ENCODE data around the gene MAP1LC3A. TPM values are rescaled to one million over a fixed set of nuclear protein-coding genes. Genes with fewer than 3 reads are reported as not detected.
A peak's percentile ranks its signal among the peaks of the same experiment; 100 is the strongest.

The MAP1LC3A gene
- total RNA-seq, 1 experiment from 2014 or later, result 59.8 TPM

- peak; percentile 50 for DNase-seq (ENCODE audit: low read depth)
Observed at GRCh38 chr20:34549291-34549928, 9.1 kb upstream of the MAP1LC3A start.

DNA sequence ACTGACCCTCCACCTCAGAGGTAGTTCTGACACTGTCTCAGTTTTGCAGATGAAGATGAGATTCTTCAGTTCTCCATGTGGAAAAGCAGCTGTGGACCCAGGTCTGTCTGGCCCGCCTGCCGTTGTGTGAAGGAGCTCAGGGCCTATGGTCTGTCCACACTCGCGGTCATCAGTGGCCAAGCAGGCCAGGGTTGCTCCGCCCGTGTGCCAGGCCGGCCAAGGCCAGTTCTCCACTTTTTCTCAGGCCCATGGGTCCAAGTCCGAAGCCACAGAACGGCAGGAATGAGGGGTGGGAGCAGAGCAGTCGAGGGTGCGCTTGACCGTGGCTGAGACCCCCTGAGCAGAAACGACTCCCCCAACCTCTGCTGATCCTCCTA lies 8.6 kb upstream of the MAP1LC3A start:
- no peak for DNase-seq (ENCODE audit: low read depth)

DNA sequence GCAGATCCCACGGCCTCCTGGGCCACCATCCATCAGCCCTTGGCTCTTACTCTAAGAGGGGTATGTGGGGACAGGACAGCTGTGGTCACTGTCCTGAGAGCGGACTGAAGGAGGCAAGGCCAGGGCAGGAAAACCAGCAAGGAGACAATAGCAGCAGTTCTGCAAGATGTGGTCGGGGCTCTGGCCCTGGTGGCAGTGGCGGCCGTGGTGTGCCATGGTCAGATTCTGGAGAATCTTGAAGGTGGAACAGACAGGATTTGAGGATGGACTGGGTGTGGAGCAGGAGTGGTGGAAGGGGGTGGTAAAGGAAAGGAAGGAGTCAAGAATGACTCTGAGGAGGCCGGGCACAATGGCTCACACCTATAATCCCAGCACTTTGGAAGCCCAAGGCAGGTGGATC lies 5.9 kb upstream of the MAP1LC3A start:
- no peak for DNase-seq (ENCODE audit: low read depth)

DNA sequence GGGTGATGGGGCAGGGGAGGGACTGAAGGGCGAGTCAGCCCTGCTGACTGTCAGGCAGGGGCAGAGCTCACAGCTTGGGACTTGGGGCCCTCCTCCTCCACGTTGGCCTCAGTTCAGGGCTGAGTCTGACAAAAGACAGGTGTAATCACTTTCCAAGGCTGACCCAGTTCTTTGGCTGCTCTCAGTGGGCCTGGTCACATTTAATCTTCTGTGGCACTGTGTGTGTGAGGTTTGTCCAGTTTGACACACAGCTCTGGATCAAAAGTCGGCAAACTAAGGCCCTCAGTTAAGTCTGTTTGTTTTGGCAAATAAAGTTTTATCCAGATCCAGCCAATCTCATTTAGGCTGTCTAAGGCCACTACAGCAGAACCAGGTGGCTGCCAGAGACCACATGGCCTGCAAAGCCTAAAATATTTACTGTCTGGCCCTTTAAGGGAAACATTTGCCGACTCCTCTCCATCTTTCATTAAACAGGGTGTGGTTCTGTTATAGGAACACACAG lies 5.1 kb upstream of the MAP1LC3A start:
- no peak for DNase-seq (ENCODE audit: low read depth)

DNA sequence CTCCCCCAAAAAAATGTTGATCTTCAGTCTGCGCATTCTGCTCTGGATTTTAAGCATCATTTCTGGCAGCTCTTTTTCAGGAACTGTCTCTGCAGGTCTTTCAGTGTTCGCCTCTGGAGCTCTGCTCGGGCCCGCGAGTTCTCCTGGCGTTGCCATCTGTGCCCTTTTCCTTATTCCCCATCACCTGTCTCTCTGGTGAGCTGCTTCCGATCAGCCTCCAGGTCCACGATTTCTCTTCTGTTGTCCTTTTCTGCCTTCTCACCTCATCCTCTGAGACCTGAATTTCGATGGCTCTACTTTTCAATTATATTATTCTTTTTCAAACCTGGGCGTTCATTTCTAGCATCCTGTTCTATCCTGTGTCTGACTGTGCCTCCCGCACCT lies 590 bp upstream of the MAP1LC3A start:
- DNase-seq (ENCODE audit: low read depth), result no peak

- DNase-seq (ENCODE audit: low read depth), result no peak
Observed at GRCh38 chr20:34559311-34560140, 1.0 kb downstream of the MAP1LC3A start.

DNA sequence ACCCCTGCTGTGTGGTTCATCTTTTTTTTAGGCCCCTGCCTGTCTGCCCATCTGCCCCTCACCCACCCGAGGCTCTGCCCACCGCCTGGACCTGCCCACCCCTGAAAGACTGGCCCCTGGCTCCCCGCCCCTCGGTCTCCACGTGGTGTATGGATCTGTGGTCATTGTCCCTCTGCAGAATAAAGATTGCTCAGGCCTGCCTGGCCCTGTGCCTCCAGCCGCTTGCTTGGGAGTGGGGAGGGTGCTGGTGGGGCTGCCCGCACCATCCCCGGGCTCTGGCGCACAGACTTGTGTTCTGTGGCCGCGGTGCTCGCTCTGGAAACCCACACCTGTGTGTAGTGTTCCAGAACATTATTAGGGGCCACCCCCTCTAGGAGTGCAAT lies 1.6 kb downstream of the MAP1LC3A start:
- DNase-seq (ENCODE audit: low read depth), result no peak

DNA sequence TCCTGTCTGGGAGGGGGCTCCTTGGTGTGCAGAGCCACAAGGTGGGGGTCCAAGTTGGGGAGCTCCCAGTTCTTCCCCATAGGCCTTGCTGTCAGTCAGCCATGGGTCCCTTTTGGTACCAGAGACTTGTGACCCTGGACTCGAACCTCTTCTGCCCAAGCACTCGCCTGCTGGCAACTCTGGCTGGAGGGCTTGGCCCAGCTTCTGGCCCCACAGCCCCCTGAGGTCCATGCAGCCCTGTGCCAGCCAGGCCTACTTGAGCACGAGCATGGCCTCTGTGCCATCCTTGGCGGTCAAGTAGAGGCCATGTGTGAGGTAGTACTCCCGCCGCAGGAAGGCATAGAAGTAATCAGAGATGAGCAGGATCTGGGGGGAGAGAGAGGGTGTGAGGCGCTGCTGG lies 2.1 kb downstream of the MAP1LC3A start:
- DNase-seq (ENCODE audit: low read depth), result no peak

DNA sequence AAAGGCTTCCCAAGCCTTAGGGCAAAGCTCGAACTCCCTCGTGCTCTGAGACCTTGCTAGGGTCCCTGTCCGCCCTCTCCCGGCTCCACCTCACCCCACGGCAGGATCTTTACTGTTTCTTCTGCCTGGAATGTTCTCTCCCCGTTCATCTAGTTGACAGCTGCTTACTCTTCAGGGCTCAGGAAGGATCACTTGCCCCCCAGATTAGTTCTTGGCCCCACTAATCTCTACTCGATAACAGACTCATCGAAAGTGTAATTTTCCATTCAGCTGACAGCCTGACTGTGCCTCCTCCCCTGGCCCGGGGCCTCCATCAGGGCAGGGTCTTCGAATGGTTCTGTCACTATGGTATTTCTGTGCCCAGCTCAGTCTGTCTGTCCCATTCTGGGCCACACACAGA lies 3.1 kb downstream of the MAP1LC3A start:
- no peak for DNase-seq (ENCODE audit: low read depth)

DNA sequence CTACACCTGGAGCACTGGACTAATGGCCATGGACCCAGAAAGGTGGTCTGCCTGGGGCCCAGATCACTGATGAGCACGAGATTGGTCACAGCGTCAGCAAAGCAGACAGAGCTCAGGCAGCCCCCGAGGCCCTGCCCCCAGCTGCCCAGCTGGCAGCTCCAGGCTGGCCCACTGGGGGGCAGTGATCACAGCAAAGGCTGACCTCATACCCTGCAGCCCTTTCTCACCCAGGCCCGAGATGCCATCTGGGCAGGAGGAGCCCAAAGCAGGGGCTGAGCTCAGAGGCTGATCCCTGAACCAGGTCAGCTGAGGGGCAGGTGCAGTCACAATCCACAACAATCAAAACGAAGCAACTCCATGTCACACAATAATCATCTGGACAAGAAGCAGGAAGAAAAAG lies 4.1 kb downstream of the MAP1LC3A start:
- peak; percentile 30 for DNase-seq (ENCODE audit: low read depth)

DNA sequence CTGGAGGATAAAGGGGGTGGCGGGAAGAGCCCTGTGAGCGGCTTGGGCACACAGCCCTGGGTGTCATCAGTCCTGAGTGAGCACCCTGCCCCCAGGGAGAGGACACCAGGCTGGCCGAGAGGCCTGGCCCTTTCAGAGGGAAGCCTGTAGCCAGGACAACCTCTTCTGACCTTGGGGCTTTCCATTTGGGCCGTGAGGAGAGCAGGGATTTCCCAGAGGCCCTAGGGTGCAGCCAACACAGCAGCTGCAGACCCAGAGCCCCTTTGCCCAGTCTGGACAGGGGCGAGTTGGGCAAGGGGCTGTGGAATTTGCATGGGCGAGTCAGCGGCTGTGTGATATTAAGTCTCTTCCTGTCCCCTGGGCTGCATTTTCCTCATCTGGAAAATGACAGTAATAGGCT lies 6.3 kb downstream of the MAP1LC3A start:
- no peak for DNase-seq (ENCODE audit: low read depth)

GRCh38 chr20:34566978-34567891 lies 8.7 kb downstream of the MAP1LC3A start:
- DNase-seq (ENCODE audit: low read depth), result no peak

- DNase-seq (ENCODE audit: low read depth), result no peak
Observed at GRCh38 chr20:34567892-34568865, 9.7 kb downstream of the MAP1LC3A start.

GRCh38 chr20:34569598-34569997 lies 11.1 kb downstream of the MAP1LC3A start:
- DNase-seq (ENCODE audit: low read depth), result peak; percentile 26

GRCh38 chr20:34570859-34571306 lies 12.4 kb downstream of the MAP1LC3A start:
- DNase-seq (ENCODE audit: low read depth), result peak; percentile 93

DNA sequence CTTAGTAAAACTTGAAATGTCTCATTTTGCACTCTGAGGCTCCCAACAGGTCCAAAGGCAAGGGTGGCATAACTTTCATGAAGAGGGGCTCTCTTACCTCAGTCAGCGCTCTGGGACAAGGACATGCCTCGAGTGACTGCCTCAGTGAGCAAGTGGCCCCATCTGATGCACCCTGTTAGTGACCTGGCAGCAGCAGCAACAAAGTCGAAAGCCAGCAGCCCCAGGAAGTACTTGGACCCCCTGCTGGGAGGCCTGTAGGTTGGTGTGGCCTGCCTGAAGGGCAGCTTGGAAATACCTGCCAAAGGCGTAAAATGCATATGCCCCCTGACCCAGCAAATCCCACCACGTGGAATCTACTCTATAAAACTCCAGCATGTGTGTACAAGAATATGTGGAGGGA lies 13.2 kb downstream of the MAP1LC3A start:
- no peak for DNase-seq (ENCODE audit: low read depth)

- no peak for DNase-seq (ENCODE audit: low read depth)
Observed at GRCh38 chr20:34573541-34574300, 15.2 kb downstream of the MAP1LC3A start.

DNA sequence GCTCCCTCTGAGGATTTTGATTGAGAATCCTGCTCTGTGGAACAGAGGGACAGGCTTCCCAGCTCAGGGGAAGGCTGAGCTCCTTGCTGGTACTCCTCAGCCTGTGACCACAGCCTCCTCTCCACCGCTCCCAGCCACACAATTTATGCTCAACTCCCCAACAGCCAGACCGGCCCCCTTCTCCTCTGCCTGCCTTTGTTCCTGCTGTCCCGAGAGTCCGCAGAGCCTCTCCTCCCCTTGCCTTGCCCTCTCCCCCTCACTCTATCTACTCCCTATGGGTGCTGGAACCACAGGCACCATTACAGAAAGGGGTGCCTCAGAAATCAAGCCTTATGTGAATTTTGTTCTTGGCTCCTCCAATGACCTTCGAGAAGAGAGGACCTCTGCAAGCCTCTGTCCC lies 15.9 kb downstream of the MAP1LC3A start:
- DNase-seq (ENCODE audit: low read depth), result no peak

DNA sequence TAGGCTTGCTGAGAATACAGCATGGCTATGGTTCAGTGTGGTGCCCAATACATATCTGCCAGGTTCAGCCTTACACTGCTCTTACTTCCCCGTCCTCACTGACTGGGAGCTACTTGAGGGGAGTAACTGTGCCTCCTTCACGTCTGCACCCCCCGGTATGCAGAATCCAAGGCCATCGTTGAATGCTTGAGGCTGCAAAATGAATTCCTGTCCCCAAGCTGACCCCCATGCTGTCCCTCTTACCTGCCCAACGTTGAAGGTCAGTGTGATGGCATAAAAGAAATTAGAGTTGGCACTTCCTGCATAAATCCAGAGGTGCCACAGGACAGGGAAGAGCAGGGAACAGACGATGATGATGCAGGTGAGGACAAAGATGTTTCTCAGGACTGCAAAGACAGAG lies 16.3 kb downstream of the MAP1LC3A start:
- DNase-seq (ENCODE audit: low read depth), result no peak

DNA sequence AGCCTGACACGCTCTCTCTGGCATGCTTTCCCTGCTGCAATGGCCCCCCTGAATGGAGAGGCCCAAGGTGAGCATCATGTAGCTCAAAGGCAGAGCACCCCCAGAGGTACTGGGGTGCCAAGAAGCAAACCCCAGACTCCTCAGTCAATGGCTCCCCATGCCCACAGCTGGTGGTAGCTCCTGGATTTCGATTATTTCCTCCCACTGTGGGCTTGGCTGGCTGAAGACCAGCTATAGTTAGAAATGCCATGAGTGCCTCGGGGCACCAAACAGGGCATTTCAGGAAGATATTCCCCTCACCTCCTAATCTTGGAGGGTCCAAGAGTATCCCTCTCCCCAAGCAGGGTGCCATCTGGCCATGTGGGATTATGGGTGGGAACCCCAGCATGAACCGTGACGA lies 16.8 kb downstream of the MAP1LC3A start:
- no peak for DNase-seq (ENCODE audit: low read depth)
